K562 treated with DMSO at 1 percent for 48 hours (cell line): ENCODE measurements around the gene PRAMEF9. TPM values are rescaled to one million over a fixed set of nuclear protein-coding genes. Genes with fewer than 3 reads are reported as not detected.

Experiments used
- total RNA-seq: library from RNA; unstranded; fragments of 300-600 nt; gene quantifications from 2 replicates; pipeline ENCODE4 v1.2.3, GENCODE V29; 2022; ENCODE audit warnings: low replicate concordance; ENCODE audit errors: extremely low read depth

PRAMEF9 gene
- not detected in 2 replicates for total RNA-seq

GRCh38 chr1:13171548-13171947, at the start of gene PRAMEF9:
Gene PRAMEF9, plus strand, starts transcription at chr1:13171848. Its CDS starts 3,433 bp downstream, at chr1:13175281.

GRCh38 chr1:13155909-13156308, 15.7 kb upstream of the PRAMEF9 start, which contains the start of gene PRAMEF26:
Gene PRAMEF26, minus strand, starts transcription at chr1:13156009. Its CDS starts 2,914 bp downstream, at chr1:13153095.

GRCh38 chr1:13165531-13165930, 6.1 kb upstream of the PRAMEF9 start, which contains the start of gene HNRNPCL4:
Gene HNRNPCL4, minus strand, starts transcription at chr1:13165631. Its CDS starts 164 bp downstream, at chr1:13165467.

GRCh38 chr1:13201309-13201708, 29.7 kb downstream of the PRAMEF9 start, which contains the start of gene PRAMEF13:
Gene PRAMEF13, minus strand, starts transcription at chr1:13201409. Its CDS starts 1,820 bp downstream, at chr1:13199589.

GRCh38 chr1:13225675-13226204, 54.1 kb downstream of the PRAMEF9 start, which contains the start of gene PRAMEF18:
Gene PRAMEF18, minus strand, starts transcription at chr1:13226154. Its CDS starts 48 bp downstream, at chr1:13226106.

Other genes with a start within 250 kb of the PRAMEF9 start
- not detected in 2 replicates for gene PRAMEF6, start 224.3 kb upstream of the PRAMEF9 start, total RNA-seq
- not detected in 2 replicates for gene PRAMEF27, start 115.3 kb upstream of the PRAMEF9 start, total RNA-seq
- not detected in 2 replicates for gene HNRNPCL3, start 111.1 kb upstream of the PRAMEF9 start, total RNA-seq
- gene PRAMEF25, start 101.1 kb upstream of the PRAMEF9 start, total RNA-seq = not detected in 2 replicates
- gene HNRNPCL2, start 55.0 kb upstream of the PRAMEF9 start, total RNA-seq = not detected in 2 replicates
- gene PRAMEF26, start 15.8 kb upstream of the PRAMEF9 start, total RNA-seq = not detected in 2 replicates
- gene HNRNPCL4, start 6.2 kb upstream of the PRAMEF9 start, total RNA-seq = not detected in 2 replicates
- gene PRAMEF13, start 29.6 kb downstream of the PRAMEF9 start, total RNA-seq = not detected in 2 replicates
- not detected in 2 replicates for gene PRAMEF18, start 54.3 kb downstream of the PRAMEF9 start, total RNA-seq
- not detected in 2 replicates for gene PRAMEF5, start 82.3 kb downstream of the PRAMEF9 start, total RNA-seq
- not detected in 2 replicates for gene PRAMEF8, start 113.3 kb downstream of the PRAMEF9 start, total RNA-seq
- gene PRAMEF33, start 131.7 kb downstream of the PRAMEF9 start, total RNA-seq = not detected in 2 replicates
- not detected in 2 replicates for gene PRAMEF15, start 143.7 kb downstream of the PRAMEF9 start, total RNA-seq
- gene PRAMEF14, start 175.3 kb downstream of the PRAMEF9 start, total RNA-seq = not detected in 2 replicates
- not detected in 2 replicates for gene PRAMEF19, start 200.1 kb downstream of the PRAMEF9 start, total RNA-seq
- gene PRAMEF17, start 217.8 kb downstream of the PRAMEF9 start, total RNA-seq = not detected in 2 replicates
- not detected in 2 replicates for gene PRAMEF20, start 238.6 kb downstream of the PRAMEF9 start, total RNA-seq